ENCODE results near the gene LENG9. TPM values are rescaled to one million over a fixed set of nuclear protein-coding genes. Genes with fewer than 3 reads are reported as not detected.

LENG9 gene
- total RNA-seq, 1 donor from 2014 or later = 0.75 TPM

GRCh38 chr19:54464630-54465425 is 1.2 kb upstream of the LENG9 start:
- Histone ChIP-seq H3K27me3 (ENCODE audit: control insufficient read depth, insufficient read depth, low read length) (peaks cover 3% of the 10 kb centered on the region), H3K4me3 (ENCODE audit: low read depth, low read length) (peak overlapping the region; percentile 62), H3K36me3 (ENCODE audit: control insufficient read depth, insufficient read depth, low read length) (peaks cover 4% of the 10 kb centered on the region)
- no peak for TF ChIP-seq CTCF (IDR thresholded peaks at IDR 0.05; ENCODE audit: insufficient read depth, low read length, poor library complexity, severe bottlenecking)
- peak; percentile 56 for DNase-seq (ENCODE audit: low read depth)

GRCh38 chr19:54464044-54464629 is 559 bp upstream of the LENG9 start:
- DNase-seq (ENCODE audit: low read depth) = peak; percentile 94
- Histone ChIP-seq H3K4me3 (ENCODE audit: low read depth, low read length) (peak overlapping the region; percentile 62), H3K27me3 (ENCODE audit: control insufficient read depth, insufficient read depth, low read length) (no peaks in the 10 kb centered on the region), H3K36me3 (ENCODE audit: control insufficient read depth, insufficient read depth, low read length) (peaks cover 4% of the 10 kb centered on the region)
- TF ChIP-seq CTCF (IDR thresholded peaks at IDR 0.05; ENCODE audit: insufficient read depth, low read length, poor library complexity, severe bottlenecking) = no peak

- H3K36me3 ChIP-seq (ENCODE audit: control insufficient read depth, insufficient read depth, low read length) = peaks cover 11% of the 10 kb centered on the region
Observed at GRCh38 chr19:54462655-54463530, 685 bp downstream of the LENG9 start.

GRCh38 chr19:54462047-54462654 is 1.4 kb downstream of the LENG9 start:
- TF ChIP-seq CTCF (IDR thresholded peaks at IDR 0.05; ENCODE audit: insufficient read depth, low read length, poor library complexity, severe bottlenecking) = no peak
- no peak for DNase-seq (ENCODE audit: low read depth)
- peak overlapping the region; percentile 56 for H3K4me3 ChIP-seq (ENCODE audit: low read depth, low read length)
- peaks cover 11% of the 10 kb centered on the region for H3K36me3 ChIP-seq (ENCODE audit: control insufficient read depth, insufficient read depth, low read length)
- no peaks in the 10 kb centered on the region for H3K27me3 ChIP-seq (ENCODE audit: control insufficient read depth, insufficient read depth, low read length)

More at GRCh38 chr19:54462655-54463530, 685 bp downstream of the LENG9 start:
- Histone ChIP-seq H3K4me3 (ENCODE audit: low read depth, low read length) (peak overlapping the region; percentile 56), H3K27me3 (ENCODE audit: control insufficient read depth, insufficient read depth, low read length) (no peaks in the 10 kb centered on the region)
- peak; percentile 19 for TF ChIP-seq CTCF (IDR thresholded peaks at IDR 0.05; ENCODE audit: insufficient read depth, low read length, poor library complexity, severe bottlenecking)
- DNase-seq (ENCODE audit: low read depth) = no peak

GRCh38 chr19:54461613-54462012 is 2.0 kb downstream of the LENG9 start:
- TF ChIP-seq CTCF (IDR thresholded peaks at IDR 0.05; ENCODE audit: insufficient read depth, low read length, poor library complexity, severe bottlenecking) = no peak
- Histone ChIP-seq H3K36me3 (ENCODE audit: control insufficient read depth, insufficient read depth, low read length) (peaks cover 13% of the 10 kb centered on the region), H3K27me3 (ENCODE audit: control insufficient read depth, insufficient read depth, low read length) (no peaks in the 10 kb centered on the region), H3K4me3 (ENCODE audit: low read depth, low read length) (no peak overlapping the region)
- no peak for DNase-seq (ENCODE audit: low read depth)
